Stimulated activated CD8-positive, alpha-beta memory T cell treated with anti-CD3 and anti-CD28 coated beads, Interleukin-12 subunit alpha, Interleukin-12 subunit beta, amount 100 ng/mL, for 1 hour (primary cell): ENCODE results near the gene LRRC17.
"Not testable (repeated sequence)": the region's sequence is repeated elsewhere in the genome, so short reads cannot be mapped to it uniquely, and the experiment has no call there.

ENCODE experiments used
- DNase-seq: peaks from one replicate; pipeline ENCODE4 v3.0.0-alpha.2; 2020; ENCODE audit warnings: low read depth

LRRC17 gene

GRCh38 chr7:102942868-102943267, 30.1 kb downstream of the LRRC17 start:
- DNase-seq: no peak

DNA sequence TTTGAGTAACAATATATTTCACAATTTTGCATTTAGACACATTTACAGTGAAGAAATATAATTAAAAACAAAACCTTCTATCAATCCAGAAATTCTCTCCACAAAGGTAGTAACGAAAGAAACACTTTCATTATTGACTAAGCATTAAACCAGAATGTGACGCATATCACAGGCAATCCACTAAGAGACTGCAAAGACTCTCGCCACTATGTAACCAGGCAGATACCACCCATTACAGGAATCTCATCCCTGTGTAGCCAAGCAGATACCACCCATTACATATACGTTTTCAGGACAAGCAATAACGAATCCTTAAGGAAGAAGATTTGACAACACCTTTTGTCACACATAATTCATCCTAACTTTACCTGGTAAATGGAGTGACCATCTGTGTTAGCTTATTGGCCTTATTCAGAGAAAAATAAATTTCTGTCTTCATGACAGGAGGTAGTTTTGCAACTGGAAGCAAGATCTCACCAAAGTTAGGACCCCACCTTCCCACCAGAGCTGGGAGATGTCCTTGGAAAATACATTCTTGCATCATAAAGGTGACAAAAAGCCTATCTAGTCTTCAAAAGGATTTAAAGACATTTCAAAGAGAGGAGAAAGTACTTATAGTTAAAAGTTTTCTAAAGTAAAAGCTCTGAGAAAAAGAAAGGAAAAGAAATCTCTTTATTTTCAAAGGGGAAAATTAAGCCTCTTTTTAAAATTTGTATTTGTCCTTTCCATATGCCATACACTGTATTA, 30.8 kb downstream of the LRRC17 start:
- DNase-seq: no peak

GRCh38 chr7:102944241-102944640, 31.4 kb downstream of the LRRC17 start:
- DNase-seq: no peak

GRCh38 chr7:102951839-102952238, 39.0 kb downstream of the LRRC17 start:
- DNase-seq: no peak

DNA sequence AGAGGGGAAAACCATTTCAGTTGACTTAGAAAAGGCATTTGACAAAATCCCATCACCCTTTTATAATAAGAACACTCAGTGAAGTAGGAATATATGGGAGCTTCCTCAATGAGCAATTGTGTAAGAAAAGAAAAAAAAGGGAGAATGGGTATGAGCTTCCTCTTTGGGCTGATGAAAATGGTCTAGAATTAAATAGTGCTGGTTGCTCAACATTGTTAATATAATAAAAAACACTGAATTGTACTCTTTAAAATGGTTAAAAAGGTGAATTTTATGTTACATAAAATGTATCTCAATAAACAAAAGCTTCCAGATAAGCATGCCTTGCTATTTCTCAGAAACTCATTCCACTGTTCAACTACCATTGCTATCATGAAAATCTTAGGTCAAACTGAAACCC, 40.6 kb downstream of the LRRC17 start:
- DNase-seq: no peak

GRCh38 chr7:102954359-102954758, 41.6 kb downstream of the LRRC17 start:
- not testable (repeated sequence) for DNase-seq

DNA sequence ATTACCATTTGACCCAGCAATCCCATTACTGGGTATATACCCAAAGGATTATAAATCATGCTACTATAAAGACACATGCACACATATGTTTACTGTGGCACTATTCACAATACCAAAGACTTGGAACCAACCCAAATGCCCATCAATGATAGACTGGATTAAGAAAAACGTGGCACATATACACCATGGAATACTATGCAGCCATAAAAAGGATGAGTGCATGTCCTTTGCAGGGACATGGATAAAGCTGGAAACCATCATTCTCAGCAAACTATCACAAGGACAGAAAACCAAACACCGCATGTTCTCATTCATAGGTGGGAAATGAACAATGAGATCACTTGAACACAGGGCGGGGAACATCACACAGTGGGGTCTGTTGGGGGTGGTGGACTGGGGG, 45.2 kb downstream of the LRRC17 start:
- DNase-seq: not testable (repeated sequence)

DNA sequence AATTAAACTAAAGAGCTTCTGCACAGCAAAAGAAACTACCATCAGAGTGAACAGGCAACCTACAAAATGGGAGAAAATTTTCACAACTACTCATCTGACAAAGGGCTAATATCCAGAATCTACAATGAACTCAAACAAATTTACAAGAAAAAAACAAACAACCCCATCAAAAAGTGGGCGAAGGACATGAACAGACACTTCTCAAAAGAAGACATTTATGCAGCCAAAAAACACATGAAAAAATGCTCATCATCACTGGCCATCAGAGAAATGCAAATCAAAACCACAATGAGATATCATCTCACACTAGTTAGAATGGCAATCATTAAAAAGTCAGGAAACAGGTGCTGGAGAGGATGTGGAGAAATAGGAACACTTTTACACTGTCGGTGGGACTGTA, 49.2 kb downstream of the LRRC17 start:
- DNase-seq: not testable (repeated sequence)

DNA sequence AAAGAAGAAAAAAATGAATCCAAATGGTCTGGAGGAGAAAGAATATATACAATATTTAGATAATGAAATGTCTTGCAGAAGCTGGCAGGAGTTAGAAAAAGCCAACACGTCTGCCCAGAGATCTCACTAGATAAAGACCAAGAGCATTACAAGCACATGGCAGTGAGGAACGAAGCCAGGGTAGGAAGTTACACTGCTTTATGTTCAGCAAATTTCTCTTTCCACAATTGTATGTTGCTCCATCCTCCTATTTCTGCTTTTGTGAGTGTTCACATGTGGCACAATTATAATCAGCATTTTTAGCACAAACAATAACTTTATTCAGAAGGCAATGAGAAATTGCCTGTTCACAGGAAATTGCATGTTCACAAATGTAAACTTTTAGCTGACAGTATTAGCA, 53.7 kb downstream of the LRRC17 start:
- DNase-seq: no peak

DNA sequence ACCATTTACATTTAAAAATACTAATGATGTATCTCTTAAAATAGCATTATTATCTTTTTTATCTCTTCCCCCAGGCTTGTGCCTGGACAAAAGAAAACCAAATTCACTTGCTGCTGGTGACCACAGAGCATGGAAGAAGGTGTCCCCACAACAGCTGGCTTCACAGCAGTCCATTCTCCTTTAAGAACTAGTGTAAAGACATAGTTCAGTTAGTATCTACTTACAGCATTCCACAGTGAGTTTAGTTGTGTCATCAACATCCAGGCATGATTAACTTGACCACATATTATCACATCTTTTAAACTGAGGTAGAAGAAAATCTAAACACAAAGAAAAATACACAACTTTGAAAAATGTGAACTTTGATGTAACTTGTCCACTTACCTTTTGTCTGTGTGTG, 55.0 kb downstream of the LRRC17 start:
- no peak for DNase-seq

GRCh38 chr7:102973096-102973802, 60.4 kb downstream of the LRRC17 start:
- DNase-seq: no peak

DNA sequence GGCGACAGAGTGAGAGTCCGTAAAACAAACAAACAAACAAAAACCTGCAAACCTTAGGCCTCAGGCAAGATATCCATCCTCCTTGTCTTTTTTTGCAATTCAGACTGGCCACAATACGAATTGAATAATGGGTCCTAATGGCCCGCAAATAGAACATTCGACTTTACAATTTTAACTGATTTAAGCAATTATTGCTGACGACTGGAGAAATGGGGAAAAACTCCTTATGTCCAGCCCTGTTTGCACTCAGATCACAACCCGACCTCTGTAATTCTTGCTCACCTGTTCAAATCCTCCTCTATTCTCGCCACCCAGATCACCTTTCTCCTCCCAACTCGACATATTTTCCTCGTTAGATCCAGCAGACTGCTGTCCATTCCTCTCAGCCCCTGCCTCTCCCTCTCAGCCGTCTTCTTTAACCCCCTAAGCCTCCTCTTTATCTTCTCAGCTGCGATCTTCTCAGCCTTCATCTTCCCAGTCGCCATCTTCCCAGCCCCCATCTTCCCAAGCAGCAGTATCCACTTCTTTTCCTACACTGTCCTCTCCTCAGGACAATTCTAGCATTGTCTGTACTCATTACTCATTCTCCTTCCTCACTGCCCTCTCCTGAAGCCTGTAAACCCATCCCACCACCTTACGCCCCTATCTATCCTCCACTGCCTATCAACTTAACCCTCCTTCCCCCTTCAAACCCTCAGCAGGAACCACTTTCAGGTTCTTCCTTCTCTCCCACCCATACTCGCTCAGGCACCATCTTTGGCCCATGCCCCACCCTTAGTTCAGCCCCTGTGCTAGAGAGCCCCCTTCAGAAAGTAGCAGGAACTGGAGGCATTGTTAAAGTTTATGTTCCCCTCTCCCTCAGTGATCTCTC, 61.8 kb downstream of the LRRC17 start:
- DNase-seq: no peak

DNA sequence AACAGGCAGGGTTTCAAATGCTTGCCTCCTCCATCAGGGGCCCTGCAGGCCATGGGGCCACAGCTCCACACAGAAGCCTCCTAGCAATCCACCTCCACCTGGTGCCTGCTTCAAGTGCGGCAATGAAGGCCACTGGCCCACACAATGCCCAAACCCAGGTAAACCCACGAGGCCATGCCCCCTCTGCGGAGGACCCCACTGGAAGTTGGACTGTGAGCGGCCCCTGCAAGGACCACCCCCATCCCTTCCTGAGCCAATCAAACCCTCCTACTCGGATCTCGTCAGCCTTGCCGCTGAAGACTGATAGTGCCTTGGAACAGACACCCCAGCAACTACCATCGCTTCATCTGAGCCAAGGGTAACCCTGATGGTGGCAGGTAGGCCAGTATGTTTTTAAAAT, 63.1 kb downstream of the LRRC17 start:
- DNase-seq: no peak

- DNase-seq: no peak
These were observed 63.7 kb downstream of the LRRC17 start for GRCh38 chr7:102976493-102976892.

DNA sequence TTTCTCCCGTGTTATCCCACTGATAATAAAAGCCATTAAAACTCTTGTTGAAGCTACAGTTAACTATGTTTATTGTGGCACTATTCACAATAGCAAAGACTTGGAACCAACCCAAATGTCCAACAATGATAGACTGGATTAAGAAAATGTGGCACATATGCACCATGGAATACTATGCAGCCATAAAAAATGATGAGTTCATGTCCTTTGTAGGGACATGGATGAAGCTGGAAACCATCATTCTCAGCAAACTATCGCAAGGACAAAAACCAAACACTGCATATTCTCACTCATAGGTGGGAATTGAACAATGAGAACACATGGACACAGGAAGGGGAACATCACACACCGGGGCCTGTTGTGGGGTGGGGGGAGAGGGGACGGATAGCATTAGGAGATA, 64.8 kb downstream of the LRRC17 start:
- DNase-seq: not testable (repeated sequence)

- no peak for DNase-seq
These were observed 65.5 kb downstream of the LRRC17 start for GRCh38 chr7:102978284-102978683.

DNA sequence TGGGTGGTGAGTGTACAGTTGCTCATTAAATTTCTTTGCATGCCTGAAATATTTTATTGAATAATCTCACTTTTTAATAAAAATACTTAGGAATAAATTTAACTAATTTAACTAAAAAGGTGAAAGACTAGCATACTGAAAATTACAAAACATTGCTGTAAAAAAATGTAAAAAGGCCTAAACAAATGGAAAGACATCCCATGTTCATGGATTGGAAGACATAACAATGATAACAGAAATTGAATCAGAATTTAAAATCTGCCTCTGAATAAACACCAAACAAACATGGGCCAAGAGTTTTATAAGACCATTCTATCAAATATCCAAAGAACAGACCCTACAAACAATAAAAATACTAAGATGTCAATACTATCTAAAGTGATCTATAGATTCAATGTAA, 66.9 kb downstream of the LRRC17 start:
- no peak for DNase-seq

DNA sequence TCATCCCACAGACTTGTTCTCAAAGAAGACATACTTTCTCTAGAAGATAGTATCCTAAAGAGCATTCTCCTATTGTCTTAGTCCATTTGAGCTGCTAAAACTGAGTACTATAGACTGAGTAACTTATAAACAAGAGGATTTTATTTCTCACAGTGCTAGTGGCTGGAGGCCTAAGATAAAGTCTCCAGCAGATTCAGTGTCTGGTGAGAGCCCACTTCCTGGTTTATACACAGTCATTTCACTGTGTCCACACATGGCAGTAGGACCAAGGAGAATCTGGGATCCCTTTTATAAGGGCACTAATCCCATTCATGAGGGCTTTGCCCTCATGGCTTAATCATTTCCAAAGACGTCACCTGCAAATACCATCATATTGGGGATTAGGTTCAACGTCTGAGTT, 68.7 kb downstream of the LRRC17 start:
- no peak for DNase-seq

DNA sequence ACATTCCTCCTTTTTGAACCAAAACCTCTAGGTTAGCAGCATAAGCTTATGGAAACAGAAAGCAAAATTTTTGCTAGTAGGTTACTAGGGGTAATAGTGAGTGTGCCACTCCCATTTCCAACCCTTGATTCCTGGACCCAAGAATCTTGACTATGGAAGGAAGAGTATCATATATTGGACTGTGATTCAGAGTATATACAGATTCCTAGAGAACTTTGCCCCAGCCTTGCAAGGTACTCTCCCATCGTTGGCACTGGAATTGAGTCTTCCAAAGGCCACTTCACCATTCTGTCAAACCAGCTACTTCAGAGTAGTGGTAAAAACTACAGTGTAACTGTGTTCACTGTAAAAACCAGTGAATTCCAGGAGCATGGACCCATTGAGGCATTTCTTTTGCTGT, 69.4 kb downstream of the LRRC17 start:
- DNase-seq: no peak

- DNase-seq: no peak
These were observed 70.8 kb downstream of the LRRC17 start for GRCh38 chr7:102983602-102984001.

DNA sequence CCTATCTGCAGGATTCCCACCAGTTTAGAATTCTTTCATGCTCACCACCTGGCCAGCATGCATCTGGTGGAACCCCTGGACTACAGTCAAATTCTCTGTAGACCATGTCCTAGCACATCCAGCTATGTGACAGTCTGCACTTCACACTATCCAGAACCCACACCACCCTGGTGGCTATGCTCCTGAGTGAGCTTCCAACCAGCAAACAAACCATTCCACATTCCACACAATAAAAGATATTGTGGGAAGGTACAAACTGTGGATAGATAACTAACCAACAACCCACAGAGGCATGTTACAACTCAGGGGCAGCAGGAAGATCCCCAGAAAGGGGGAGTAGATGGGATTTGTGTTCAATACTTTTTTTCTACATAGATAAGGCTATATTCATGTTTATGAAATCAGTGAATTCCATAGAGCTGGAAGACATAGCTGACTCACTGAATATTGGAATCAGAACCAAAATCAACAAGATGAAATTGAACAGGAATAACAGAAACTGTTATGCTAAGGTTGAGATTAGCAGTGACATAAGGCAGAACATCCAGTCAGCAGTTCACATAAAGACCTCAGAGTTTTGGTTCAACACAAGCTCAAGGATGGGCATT, 72.5 kb downstream of the LRRC17 start:
- DNase-seq: no peak

DNA sequence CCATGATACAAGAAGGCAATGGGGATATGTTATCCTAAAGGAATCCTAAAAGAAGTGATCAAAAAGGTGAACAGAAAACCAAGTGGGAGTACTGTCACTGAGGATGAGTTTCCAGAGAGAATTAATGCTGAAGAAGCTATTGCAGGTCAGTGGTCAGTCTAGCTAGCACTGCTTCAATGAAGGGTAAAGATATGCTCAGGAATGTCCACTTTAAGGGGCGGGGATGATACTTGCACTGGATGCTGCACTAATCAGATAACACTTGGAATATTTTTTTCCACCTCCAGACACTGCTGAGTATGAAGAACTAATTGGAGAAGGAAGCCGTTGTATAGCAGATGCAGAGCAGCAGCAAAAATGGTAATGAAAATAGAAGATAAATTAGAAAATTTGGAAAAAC, 75.3 kb downstream of the LRRC17 start:
- no peak for DNase-seq
